Neural cell (in vitro differentiated cells): Measurements from ENCODE around the gene ARHGEF2. TPM values are rescaled to one million over a fixed set of nuclear protein-coding genes. Genes with fewer than 3 reads are reported as not detected.

Source experiments
- H2AFZ ChIP-seq: fragments of 200-600, 300-800 bp; sonication (generic), shearing (Covaris generic); 2 replicates; pipeline ENCODE4 v1.6.0; 2014; ENCODE audit warnings: low read depth, mild to moderate bottlenecking, antibody characterized with exemption, low read length, moderate library complexity
- H3F3A ChIP-seq: fragments of 200-600 bp; shearing (Covaris generic); 2 replicates; pipeline ENCODE4 v1.6.1; 2016; ENCODE audit warnings: mild to moderate bottlenecking, moderate library complexity, mixed read lengths, antibody characterized with exemption, low read length; ENCODE audit not compliant: insufficient read depth, poor library complexity, severe bottlenecking
- H3K27ac ChIP-seq: fragments of 200-600, 300-800 bp; sonication (generic), shearing (Covaris generic); 2 replicates; pipeline ENCODE4 v1.5.1; 2014; ENCODE audit warnings: mild to moderate bottlenecking, low read length, moderate library complexity
- H3K27me3 ChIP-seq: fragments of 300-800, 200-600 bp; sonication (generic), shearing (Covaris generic); 2 replicates; pipeline ENCODE4 v1.6.0; 2014; ENCODE audit warnings: mild to moderate bottlenecking, low read depth, low read length, moderate library complexity; ENCODE audit not compliant: insufficient read depth
- H3K36me3 ChIP-seq: fragments of 300-800, 200-600 bp; sonication (generic), shearing (Covaris generic); 2 replicates; pipeline ENCODE4 v1.5.1; 2014; ENCODE audit warnings: mild to moderate bottlenecking, antibody characterized with exemption, low read length, moderate library complexity; ENCODE audit not compliant: insufficient read depth
- H3K4me2 ChIP-seq: fragments of 300-800, 200-600 bp; sonication (generic), shearing (Covaris generic); 2 replicates; pipeline ENCODE4 v1.6.0; 2014; ENCODE audit warnings: mild to moderate bottlenecking, low read length
- H3K4me3 ChIP-seq: fragments of 300-800, 200-600 bp; sonication (generic), shearing (Covaris generic); 2 replicates; pipeline ENCODE4 v1.5.1; 2014; ENCODE audit warnings: mild to moderate bottlenecking, low read length, moderate library complexity
- H3K79me2 ChIP-seq: fragments of 200-600 bp; shearing (Covaris generic); replicated peaks from 2 replicates; pipeline ENCODE4 v1.6.0; 2014; ENCODE audit warnings: mild to moderate bottlenecking, low read length, moderate library complexity; ENCODE audit not compliant: insufficient read depth
- H3K9ac ChIP-seq: fragments of 300-800, 200-600 bp; sonication (generic), shearing (Covaris generic); 2 replicates; pipeline ENCODE4 v1.6.1; 2016; ENCODE audit warnings: mild to moderate bottlenecking, low read length, mixed read lengths
- H3K9me2 ChIP-seq: fragments of 200-600 bp; shearing (Covaris generic); 2 replicates; pipeline ENCODE4 v1.6.1; 2016; ENCODE audit warnings: mild to moderate bottlenecking, low read length, mixed read lengths; ENCODE audit not compliant: insufficient read depth
- H3K9me3 ChIP-seq: fragments of 200-600, 300-800 bp; sonication (generic), shearing (Covaris generic); 2 replicates; pipeline ENCODE4 v1.6.1; 2016; ENCODE audit warnings: mild to moderate bottlenecking, mixed run types, low read length, moderate library complexity, mixed read lengths
- H4K20me1 ChIP-seq: fragments of 200-600 bp; shearing (Covaris generic); 2 replicates; pipeline ENCODE4 v1.6.1; 2016; ENCODE audit warnings: mild to moderate bottlenecking, mixed run types; ENCODE audit not compliant: insufficient read depth
- EP300 ChIP-seq: fragments of 450-650 bp; conservative IDR thresholded peaks from 2 replicates; pipeline ENCODE4 v1.6.1; 2014; ENCODE audit warnings: antibody characterized with exemption, mild to moderate bottlenecking, moderate library complexity; ENCODE audit not compliant: poor library complexity, severe bottlenecking
- EZH2 ChIP-seq: fragments of 200-600, 300-800 bp; shearing (Covaris generic), sonication (generic); IDR thresholded peaks from 2 replicates; pipeline ENCODE4 v1.6.1; 2014; ENCODE audit warnings: antibody characterized with exemption, low read length, borderline replicate concordance, mild to moderate bottlenecking; ENCODE audit not compliant: insufficient read depth, poor library complexity, severe bottlenecking
- MXI1 ChIP-seq: fragments of 450-650 bp; conservative IDR thresholded peaks from 2 replicates; pipeline ENCODE4 v1.6.1; 2014; ENCODE audit warnings: antibody characterized with exemption, mild to moderate bottlenecking; ENCODE audit not compliant: poor library complexity, severe bottlenecking
- POLR2AphosphoS5 ChIP-seq: IDR thresholded peaks from 2 replicates; pipeline ENCODE4 v1.6.1; 2012
- RAD21 ChIP-seq: fragments of 450-650 bp; conservative IDR thresholded peaks from 2 replicates; pipeline ENCODE4 v1.6.1; 2014; ENCODE audit warnings: antibody characterized with exemption, mild to moderate bottlenecking, moderate library complexity
- REST ChIP-seq: IDR thresholded peaks from 2 replicates; pipeline ENCODE4 v1.6.1; 2012; ENCODE audit warnings: borderline replicate concordance
- SMC3 ChIP-seq: fragments of 450-650 bp; conservative IDR thresholded peaks from 2 replicates; pipeline ENCODE4 v1.6.1; 2014; ENCODE audit warnings: antibody characterized with exemption, mild to moderate bottlenecking, moderate library complexity; ENCODE audit not compliant: poor library complexity
- TAF1 ChIP-seq: IDR thresholded peaks from 2 replicates; pipeline ENCODE4 v1.6.1; 2012; ENCODE audit warnings: low read depth
- polyA plus RNA-seq: library from polyadenylated mRNA; depleted of rRNA; stranded (reverse); fragments of >200 nt; gene quantifications from 2 replicates; pipeline ENCODE4 v1.2.3, GENCODE V29; 2014
- TF ChIP-seq, protein P1 (sequence below): fragments of 450-650 bp; IDR thresholded peaks from 2 replicates; pipeline ENCODE4 v1.5.1; 2014; ENCODE audit warnings: antibody characterized with exemption, mild to moderate bottlenecking, moderate library complexity; ENCODE audit not compliant: poor library complexity, severe bottlenecking

ARHGEF2 gene
- polyA plus RNA-seq, 1 donor from 2014 or later = 45.1 TPM

GRCh38 chr1:155929057-155929456, 49.3 kb downstream of the ARHGEF2 start:
- Histone ChIP-seq H3F3A (no peaks in the 10 kb centered on the region), H3K79me2 (peaks cover 45% of the 10 kb centered on the region), H3K9ac (no peak overlapping the region), H3K36me3 (peaks cover 17% of the 10 kb centered on the region), H3K27ac (no peak overlapping the region), H3K4me3 (no peak overlapping the region), H3K27me3 (no peaks in the 10 kb centered on the region), H3K9me2 (no peaks in the 10 kb centered on the region), H4K20me1 (no peaks in the 10 kb centered on the region), H3K9me3 (no peaks in the 10 kb centered on the region), H2AFZ (no peak overlapping the region), H3K4me2 (no peak overlapping the region)
- TF ChIP-seq MXI1 (no peak), TAF1 (no peak), REST (no peak), SMC3 (no peak), EP300 (no peak), RAD21 (no peak), POLR2AphosphoS5 (no peak), EZH2 (no peak)

DNA sequence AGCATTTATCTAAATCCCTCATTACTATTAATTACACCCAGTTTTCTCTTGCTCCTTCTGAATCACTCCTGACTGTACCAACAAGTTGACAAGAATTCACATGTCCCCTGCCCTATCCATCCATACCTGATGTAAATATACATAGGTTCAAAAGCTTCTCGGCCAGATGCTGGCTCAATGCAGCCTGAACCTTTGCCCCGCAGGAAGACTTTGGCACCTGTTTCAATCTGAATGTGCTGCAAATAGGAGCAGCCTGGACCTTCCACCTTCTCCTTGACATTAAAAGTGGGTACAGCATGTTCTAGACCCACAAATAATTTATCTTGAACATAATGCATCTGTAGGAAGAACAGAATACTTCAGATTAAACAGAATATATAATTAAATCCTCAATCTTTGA, 52.8 kb downstream of the ARHGEF2 start:
- TF ChIP-seq REST (no peak), MXI1 (no peak), EP300 (no peak), EZH2 (no peak), RAD21 (no peak), TAF1 (no peak), SMC3 (no peak), POLR2AphosphoS5 (no peak)
- TF ChIP-seq, protein P1, sequence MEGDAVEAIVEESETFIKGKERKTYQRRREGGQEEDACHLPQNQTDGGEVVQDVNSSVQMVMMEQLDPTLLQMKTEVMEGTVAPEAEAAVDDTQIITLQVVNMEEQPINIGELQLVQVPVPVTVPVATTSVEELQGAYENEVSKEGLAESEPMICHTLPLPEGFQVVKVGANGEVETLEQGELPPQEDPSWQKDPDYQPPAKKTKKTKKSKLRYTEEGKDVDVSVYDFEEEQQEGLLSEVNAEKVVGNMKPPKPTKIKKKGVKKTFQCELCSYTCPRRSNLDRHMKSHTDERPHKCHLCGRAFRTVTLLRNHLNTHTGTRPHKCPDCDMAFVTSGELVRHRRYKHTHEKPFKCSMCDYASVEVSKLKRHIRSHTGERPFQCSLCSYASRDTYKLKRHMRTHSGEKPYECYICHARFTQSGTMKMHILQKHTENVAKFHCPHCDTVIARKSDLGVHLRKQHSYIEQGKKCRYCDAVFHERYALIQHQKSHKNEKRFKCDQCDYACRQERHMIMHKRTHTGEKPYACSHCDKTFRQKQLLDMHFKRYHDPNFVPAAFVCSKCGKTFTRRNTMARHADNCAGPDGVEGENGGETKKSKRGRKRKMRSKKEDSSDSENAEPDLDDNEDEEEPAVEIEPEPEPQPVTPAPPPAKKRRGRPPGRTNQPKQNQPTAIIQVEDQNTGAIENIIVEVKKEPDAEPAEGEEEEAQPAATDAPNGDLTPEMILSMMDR = no peak
- H3K27me3 ChIP-seq = no peaks in the 10 kb centered on the region
- no peak overlapping the region for H2AFZ ChIP-seq
- H4K20me1 ChIP-seq = no peaks in the 10 kb centered on the region
- no peaks in the 10 kb centered on the region for H3K9me2 ChIP-seq
- H3K9me3 ChIP-seq = no peaks in the 10 kb centered on the region
- H3K27ac ChIP-seq = no peak overlapping the region
- H3K79me2 ChIP-seq = peaks cover 14% of the 10 kb centered on the region
- H3K4me3 ChIP-seq = no peak overlapping the region
- no peak overlapping the region for H3K4me2 ChIP-seq
- peaks cover 25% of the 10 kb centered on the region for H3K36me3 ChIP-seq
- H3F3A ChIP-seq = no peaks in the 10 kb centered on the region
- H3K9ac ChIP-seq = no peak overlapping the region
